Measurements from ENCODE around the gene CFAP410.
A peak's percentile ranks its signal among the peaks of the same experiment; 100 is the strongest.

The CFAP410 gene

GRCh38 chr21:44338971-44339910, at the start of gene CFAP410:
Gene CFAP410 (minus strand): TSS chr21:44339390. CDS start chr21:44339194, 196 bp downstream.
- peak; percentile 85 for DNase-seq (ENCODE audit: low read depth)

- no peak for DNase-seq (ENCODE audit: low read depth)
Observed at GRCh38 chr21:44384968-44385367, 45.8 kb upstream of the CFAP410 start.

GRCh38 chr21:44383216-44383615, 44.0 kb upstream of the CFAP410 start:
- no peak for DNase-seq (ENCODE audit: low read depth)

- DNase-seq (ENCODE audit: low read depth): no peak
Observed at GRCh38 chr21:44382536-44382935, 43.3 kb upstream of the CFAP410 start.

- no peak for DNase-seq (ENCODE audit: low read depth)
Observed at GRCh38 chr21:44381874-44382273, 42.7 kb upstream of the CFAP410 start.

- DNase-seq (ENCODE audit: low read depth): no peak
Observed at GRCh38 chr21:44380876-44381275, 41.7 kb upstream of the CFAP410 start.

- DNase-seq (ENCODE audit: low read depth): no peak
Observed at GRCh38 chr21:44379991-44380865, 41.0 kb upstream of the CFAP410 start.

GRCh38 chr21:44379515-44379848, 40.3 kb upstream of the CFAP410 start:
- DNase-seq (ENCODE audit: low read depth): no peak

GRCh38 chr21:44378646-44379514, 39.7 kb upstream of the CFAP410 start:
- DNase-seq (ENCODE audit: low read depth): no peak

GRCh38 chr21:44377922-44378645, 38.9 kb upstream of the CFAP410 start:
- DNase-seq (ENCODE audit: low read depth): no peak

- no peak for DNase-seq (ENCODE audit: low read depth)
Observed at GRCh38 chr21:44377201-44377921, 38.2 kb upstream of the CFAP410 start.

GRCh38 chr21:44376606-44377005, 37.4 kb upstream of the CFAP410 start:
- no peak for DNase-seq (ENCODE audit: low read depth)

GRCh38 chr21:44375761-44376241, 36.6 kb upstream of the CFAP410 start:
- DNase-seq (ENCODE audit: low read depth): no peak

- no peak for DNase-seq (ENCODE audit: low read depth)
Observed at GRCh38 chr21:44375281-44375651, 36.1 kb upstream of the CFAP410 start.

- no peak for DNase-seq (ENCODE audit: low read depth)
Observed at GRCh38 chr21:44374601-44375280, 35.6 kb upstream of the CFAP410 start.

- no peak for DNase-seq (ENCODE audit: low read depth)
Observed at GRCh38 chr21:44372616-44373015, 33.4 kb upstream of the CFAP410 start.

GRCh38 chr21:44371596-44371995, 32.4 kb upstream of the CFAP410 start:
- no peak for DNase-seq (ENCODE audit: low read depth)

GRCh38 chr21:44370786-44371410, 31.7 kb upstream of the CFAP410 start:
- no peak for DNase-seq (ENCODE audit: low read depth)

- peak; percentile 22 for DNase-seq (ENCODE audit: low read depth)
Observed at GRCh38 chr21:44370027-44370735, 31.0 kb upstream of the CFAP410 start.
